A549 (cell line): ENCODE data around the gene WNT7B. TPM values are rescaled to one million over a fixed set of nuclear protein-coding genes. Genes with fewer than 3 reads are reported as not detected.

Experiments
- ATAC-seq, 2 experiments: fragments of 200-7000 bp in 1 of 2; fragments of >200 bp in 1 of 2; cut with Nextera tagmentation in 1 of 2; cut with Tn5 transposase in 1 of 2; 3 replicates each; pipeline versions ENCODE4 v1.8.0 to v1.9.1; 2018 to 2020; ENCODE audit warnings: mild to moderate bottlenecking in 1 of 2, moderate library complexity in 1 of 2
- CTCF ChIA-PET: fragments of 300-600 bp; sonication (Branson Sonifier 250); formaldehyde crosslinking; extraction: SDS; loops from one replicate; lab custom pipeline; 2021; ENCODE audit warnings: antibody characterized with exemption, inconsistent platforms; lab: Yijun Ruan, JAX
- POLR2A ChIA-PET: fragments of 350-600 bp; formaldehyde crosslinking; extraction: SDS; loops from one replicate; lab custom pipeline; 2021; ENCODE audit warnings: antibody characterized with exemption, inconsistent platforms; lab: Yijun Ruan, JAX
- DNase-seq, 2 experiments: peaks; one replicate each; pipeline versions ENCODE4 v3.0.0 to v3.0.0-alpha.2; 2011 to 2016; ENCODE audit warnings: low read depth in 1 of 2, low spot score in 1 of 2
- FAIRE-seq: peaks from 2 replicates; lab custom pipeline; 2011; peaks lifted over from hg19 to GRCh38; lab: Jason Lieb, UNC
- H3K27ac ChIP-seq, 2 experiments: fragments of >200 bp; sonication (Bioruptor Twin); formaldehyde crosslinking; 3 replicates each; pipeline ENCODE4 v1.5.1; 2016 to 2017
- H3K4me1 ChIP-seq: fragments of >200 bp; sonication (Bioruptor Twin); formaldehyde crosslinking; 3 replicates; pipeline ENCODE4 v1.6.1; 2016
- H3K4me2 ChIP-seq: fragments of >200 bp; sonication (Bioruptor Twin); formaldehyde crosslinking; 3 replicates; pipeline ENCODE4 v1.6.1; 2016
- H3K4me3 ChIP-seq: fragments of >200 bp; sonication (Bioruptor Twin); formaldehyde crosslinking; 3 replicates; pipeline ENCODE4 v1.5.1; 2016
- H3K9me3 ChIP-seq: fragments of >200 bp; sonication (Bioruptor Twin); formaldehyde crosslinking; 3 replicates; pipeline ENCODE4 v1.6.1; 2016
- BHLHE40 ChIP-seq: IDR thresholded peaks from 2 replicates; pipeline ENCODE4 v1.6.1; 2012; ENCODE audit warnings: low read depth, low read length, inconsistent platforms
- CHD2 ChIP-seq: fragments of 150-350 bp; IDR thresholded peaks from 2 replicates; pipeline ENCODE4 v1.6.1; 2014; ENCODE audit warnings: low read length; ENCODE audit not compliant: partially characterized antibody
- CHD4 ChIP-seq: fragments of 200-600 bp; sonication (generic); IDR thresholded peaks from 2 replicates; pipeline ENCODE4 v1.6.1; 2016; ENCODE audit warnings: antibody characterized with exemption, mild to moderate bottlenecking, borderline replicate concordance
- EHF ChIP-seq: fragments of 250-450 bp; sonication (Bioruptor Pico); IDR thresholded peaks from 2 replicates; pipeline ENCODE4 v1.5.0; 2020; ENCODE audit warnings: mild to moderate bottlenecking
- EHMT2 ChIP-seq: fragments of 200-600 bp; sonication (generic); IDR thresholded peaks from 2 replicates; pipeline ENCODE4 v1.6.1; 2016; ENCODE audit warnings: antibody characterized with exemption, low read depth, mild to moderate bottlenecking, moderate library complexity
- EP300 ChIP-seq, 2 experiments: fragments of >200 bp; sonication (Bioruptor Twin); formaldehyde crosslinking; IDR thresholded peaks; 2 replicates in 1 of 2; 3 replicates in 1 of 2; pipeline ENCODE4 v1.6.1; 2016 to 2017
- ESRRA ChIP-seq: fragments of 150-350 bp; IDR thresholded peaks from 2 replicates; pipeline ENCODE4 v1.6.1; 2014; ENCODE audit warnings: mild to moderate bottlenecking, low read length, borderline replicate concordance
- HEYL ChIP-seq: fragments of 250-450 bp; sonication (Bioruptor Pico); IDR thresholded peaks from 2 replicates; pipeline ENCODE4 v1.8.0; 2021; ENCODE audit warnings: mild to moderate bottlenecking, moderate library complexity
- JUNB ChIP-seq: fragments of >200 bp; sonication (Bioruptor Twin); formaldehyde crosslinking; IDR thresholded peaks from 2 replicates; pipeline ENCODE4 v1.6.1; 2016
- MAFK ChIP-seq: fragments of 450-650 bp; IDR thresholded peaks from 2 replicates; pipeline ENCODE4 v1.6.1; 2014; ENCODE audit not compliant: partially characterized antibody
- MAZ ChIP-seq: fragments of 150-350 bp; IDR thresholded peaks from 2 replicates; pipeline ENCODE4 v1.6.1; 2014; ENCODE audit warnings: antibody characterized with exemption, low read depth, low read length, borderline replicate concordance
- MYC ChIP-seq: IDR thresholded peaks from 2 replicates; pipeline ENCODE4 v1.6.1; 2012; ENCODE audit warnings: mild to moderate bottlenecking, inconsistent platforms, low read length, improper control_type of control experiment, borderline replicate concordance
- NR3C1 ChIP-seq: fragments of >200 bp; sonication (Bioruptor Twin); formaldehyde crosslinking; IDR thresholded peaks from 3 replicates; pipeline ENCODE4 v1.6.1; 2017
- PHF8 ChIP-seq: fragments of 200-600 bp; sonication (generic); IDR thresholded peaks from 2 replicates; pipeline ENCODE4 v1.6.1; 2016; ENCODE audit warnings: low read depth, mild to moderate bottlenecking, antibody characterized with exemption, moderate library complexity, borderline replicate concordance
- RAD21 ChIP-seq, 2 experiments: fragments of >200 bp in 1 of 2; sonication (Bioruptor Twin) in 1 of 2; formaldehyde crosslinking in 1 of 2; IDR thresholded peaks in 1 of 2; conservative IDR thresholded peaks in 1 of 2; 2 replicates in 1 of 2; 3 replicates in 1 of 2; pipeline ENCODE4 v1.6.1; 2012 to 2018; ENCODE audit warnings: inconsistent platforms in 1 of 2
- RCOR1 ChIP-seq: fragments of 150-350 bp; IDR thresholded peaks from 2 replicates; pipeline ENCODE4 v1.6.1; 2014; ENCODE audit warnings: antibody characterized with exemption, low read length, low read depth
- SMC3 ChIP-seq: fragments of >200 bp; sonication (Bioruptor Twin); formaldehyde crosslinking; IDR thresholded peaks from 3 replicates; pipeline ENCODE4 v1.6.1; 2018; ENCODE audit warnings: inconsistent platforms
- TFCP2L1 ChIP-seq: fragments of 250-450 bp; sonication (Bioruptor Pico); IDR thresholded peaks from 2 replicates; pipeline ENCODE4 v1.5.0; 2021; ENCODE audit warnings: mild to moderate bottlenecking
- ZC3H11A ChIP-seq: fragments of 450-650 bp; IDR thresholded peaks from 2 replicates; pipeline ENCODE4 v1.6.1; 2014; ENCODE audit warnings: antibody characterized with exemption, mild to moderate bottlenecking
- ZFP36 ChIP-seq: fragments of 450-650 bp; IDR thresholded peaks from 2 replicates; pipeline ENCODE4 v1.6.1; 2014; ENCODE audit warnings: borderline replicate concordance; ENCODE audit not compliant: partially characterized antibody
- WGBS: methylation state at CpG from one replicate; pipeline ENCODE4 v1.1.6; 2017; ENCODE audit errors: missing lambda C conversion rate; 5-methylcytosine and 5-hydroxymethylcytosine counted together
- polyA plus RNA-seq, 4 experiments: library from polyadenylated mRNA; depleted of rRNA in 3 of 4; stranded (reverse); fragments of >200 nt; fragmentation: RNase III in 1 of 4; extraction: RNeasy Plus Mini Kit Qiagen cat#74134 plus additional on column Dnase treatment in 1 of 4; gene quantifications; 2 replicates in 3 of 4; 3 replicates in 1 of 4; pipeline ENCODE4 v1.2.3, GENCODE V29; 2011 to 2017
- TF ChIP-seq, protein P1 (sequence below): IDR thresholded peaks from 2 replicates; pipeline ENCODE4 v1.6.1; 2012
- TF ChIP-seq, protein P2 (sequence below): fragments of >200 bp; sonication (Bioruptor Twin); formaldehyde crosslinking; IDR thresholded peaks from 3 replicates; pipeline ENCODE4 v1.5.1; 2016
- TF ChIP-seq, protein P3 (sequence below): fragments of >200 bp; sonication (Bioruptor Twin); formaldehyde crosslinking; IDR thresholded peaks from 3 replicates; pipeline ENCODE4 v1.6.1; 2016
- TF ChIP-seq, protein P4 (sequence below): IDR thresholded peaks from 2 replicates; pipeline ENCODE4 v1.6.1; 2012
- TF ChIP-seq, protein P5 (sequence below): IDR thresholded peaks from 2 replicates; pipeline ENCODE4 v1.6.1; 2012; ENCODE audit warnings: low read depth, borderline replicate concordance

WNT7B gene
- polyA plus RNA-seq, 2 of the 4 experiments (the other 2 are of a cell fraction), result 16.9 to 80.8 TPM

DNA sequence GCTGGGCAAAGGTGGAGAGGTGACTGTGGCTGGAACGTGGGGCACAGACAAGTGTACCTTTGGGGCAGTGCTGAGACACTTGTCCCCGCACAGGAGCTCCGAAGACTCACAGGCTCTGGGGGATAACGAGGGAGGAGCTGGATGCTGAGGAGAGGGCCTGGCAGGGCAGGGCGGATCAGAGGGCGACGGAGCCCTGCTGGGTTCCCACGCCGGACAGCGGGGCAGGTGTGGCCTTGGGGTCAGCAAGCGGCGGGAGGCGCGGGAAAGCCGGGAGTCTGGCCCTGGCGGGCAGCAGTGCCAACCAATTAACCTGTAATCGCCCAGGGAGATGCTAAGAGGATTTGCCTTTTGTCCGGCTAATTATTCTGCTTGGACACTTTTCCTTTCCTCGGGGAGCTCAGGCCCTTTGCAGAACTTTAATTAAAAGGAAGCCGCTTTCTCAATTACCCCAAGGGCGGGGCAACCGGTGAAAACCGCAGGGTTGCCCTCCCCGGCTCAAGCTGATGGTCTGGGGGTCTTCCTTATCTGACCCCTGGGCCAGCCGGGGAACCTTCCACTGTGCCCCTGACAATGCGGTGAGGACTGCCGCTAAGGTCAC, 71.5 kb downstream of the WNT7B start:
- peaks cover 20% of the 10 kb centered on the region for H3K4me1 ChIP-seq
- no peaks in the 10 kb centered on the region for H3K9me3 ChIP-seq
- H3K4me2 ChIP-seq, result no peak overlapping the region
- no peak overlapping the region for H3K4me3 ChIP-seq
- ATAC-seq (no peak), DNase-seq (no peak), FAIRE-seq (no peak)
- POLR2A ChIA-PET, result no interaction called here
- CTCF ChIA-PET, result interaction anchor here (1.0 to 4.5 kb wide), 4 partner anchors 42 to 328 kb away, joined by 3 to 23 read pairs (median 5); no protein-coding TSS in a partner anchor
- 94% methylated on average over 27 of the region's 27 CpGs for WGBS
- TF ChIP-seq NR3C1 (no peak), EHMT2 (no peak), ZFP36 (no peak), MAZ (no peak), MYC (no peak), EP300 (IDR thresholded peaks at IDR 0.05) (no peak), SMC3 (no peak), ESRRA (no peak), ZC3H11A (no peak), TFCP2L1 (no peak), RAD21 (conservative IDR thresholded peaks at IDR 0.05 in 1 of 2, IDR thresholded peaks at IDR 0.05 in 1 of 2) (no peak), PHF8 (no peak), EHF (CRISPR knock-in tag) (no peak), CHD4 (no peak)
- TF ChIP-seq, protein P1, sequence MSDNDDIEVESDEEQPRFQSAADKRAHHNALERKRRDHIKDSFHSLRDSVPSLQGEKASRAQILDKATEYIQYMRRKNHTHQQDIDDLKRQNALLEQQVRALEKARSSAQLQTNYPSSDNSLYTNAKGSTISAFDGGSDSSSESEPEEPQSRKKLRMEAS, result no peak
- TF ChIP-seq, protein P2, sequence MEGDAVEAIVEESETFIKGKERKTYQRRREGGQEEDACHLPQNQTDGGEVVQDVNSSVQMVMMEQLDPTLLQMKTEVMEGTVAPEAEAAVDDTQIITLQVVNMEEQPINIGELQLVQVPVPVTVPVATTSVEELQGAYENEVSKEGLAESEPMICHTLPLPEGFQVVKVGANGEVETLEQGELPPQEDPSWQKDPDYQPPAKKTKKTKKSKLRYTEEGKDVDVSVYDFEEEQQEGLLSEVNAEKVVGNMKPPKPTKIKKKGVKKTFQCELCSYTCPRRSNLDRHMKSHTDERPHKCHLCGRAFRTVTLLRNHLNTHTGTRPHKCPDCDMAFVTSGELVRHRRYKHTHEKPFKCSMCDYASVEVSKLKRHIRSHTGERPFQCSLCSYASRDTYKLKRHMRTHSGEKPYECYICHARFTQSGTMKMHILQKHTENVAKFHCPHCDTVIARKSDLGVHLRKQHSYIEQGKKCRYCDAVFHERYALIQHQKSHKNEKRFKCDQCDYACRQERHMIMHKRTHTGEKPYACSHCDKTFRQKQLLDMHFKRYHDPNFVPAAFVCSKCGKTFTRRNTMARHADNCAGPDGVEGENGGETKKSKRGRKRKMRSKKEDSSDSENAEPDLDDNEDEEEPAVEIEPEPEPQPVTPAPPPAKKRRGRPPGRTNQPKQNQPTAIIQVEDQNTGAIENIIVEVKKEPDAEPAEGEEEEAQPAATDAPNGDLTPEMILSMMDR, result no peak
- TF ChIP-seq, protein P3, sequence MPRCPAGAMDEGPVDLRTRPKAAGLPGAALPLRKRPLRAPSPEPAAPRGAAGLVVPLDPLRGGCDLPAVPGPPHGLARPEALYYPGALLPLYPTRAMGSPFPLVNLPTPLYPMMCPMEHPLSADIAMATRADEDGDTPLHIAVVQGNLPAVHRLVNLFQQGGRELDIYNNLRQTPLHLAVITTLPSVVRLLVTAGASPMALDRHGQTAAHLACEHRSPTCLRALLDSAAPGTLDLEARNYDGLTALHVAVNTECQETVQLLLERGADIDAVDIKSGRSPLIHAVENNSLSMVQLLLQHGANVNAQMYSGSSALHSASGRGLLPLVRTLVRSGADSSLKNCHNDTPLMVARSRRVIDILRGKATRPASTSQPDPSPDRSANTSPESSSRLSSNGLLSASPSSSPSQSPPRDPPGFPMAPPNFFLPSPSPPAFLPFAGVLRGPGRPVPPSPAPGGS, result no peak
- TF ChIP-seq, protein P4, sequence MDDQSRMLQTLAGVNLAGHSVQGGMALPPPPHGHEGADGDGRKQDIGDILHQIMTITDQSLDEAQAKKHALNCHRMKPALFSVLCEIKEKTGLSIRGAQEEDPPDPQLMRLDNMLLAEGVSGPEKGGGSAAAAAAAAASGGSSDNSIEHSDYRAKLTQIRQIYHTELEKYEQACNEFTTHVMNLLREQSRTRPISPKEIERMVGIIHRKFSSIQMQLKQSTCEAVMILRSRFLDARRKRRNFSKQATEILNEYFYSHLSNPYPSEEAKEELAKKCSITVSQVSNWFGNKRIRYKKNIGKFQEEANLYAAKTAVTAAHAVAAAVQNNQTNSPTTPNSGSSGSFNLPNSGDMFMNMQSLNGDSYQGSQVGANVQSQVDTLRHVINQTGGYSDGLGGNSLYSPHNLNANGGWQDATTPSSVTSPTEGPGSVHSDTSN, result no peak
- H3K27ac ChIP-seq, result peak overlapping the region in 1 of 2 experiments; percentile 63; a peak in 3 of 6 replicates

DNA sequence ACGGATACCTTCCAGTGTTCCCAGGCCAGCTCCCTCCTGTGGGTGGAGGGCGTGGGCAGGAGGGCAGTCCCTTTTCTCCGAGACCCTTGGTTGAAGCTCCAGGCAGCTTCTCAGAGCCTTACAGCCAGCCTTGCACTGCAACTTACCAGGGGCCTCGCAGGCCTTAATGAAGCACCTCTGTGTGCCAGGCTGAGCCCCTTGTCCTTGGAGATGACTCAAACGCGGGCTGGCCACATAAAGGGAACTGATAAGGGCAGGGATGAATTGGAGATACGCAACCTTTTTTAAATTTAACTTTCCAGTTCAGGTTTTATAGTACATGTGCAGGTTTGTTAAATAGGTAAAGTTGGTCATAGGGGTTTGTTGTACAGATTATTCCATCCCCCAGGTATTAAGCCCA, 72.7 kb downstream of the WNT7B start:
- 91% methylated on average over 7 of the region's 7 CpGs for WGBS
- DNase-seq, result no peak
- H3K4me1 ChIP-seq, result peaks cover 18% of the 10 kb centered on the region
- TF ChIP-seq PHF8, result no peak
- TF ChIP-seq TFCP2L1, result no peak
- TF ChIP-seq NR3C1, result no peak
- TF ChIP-seq, protein P5, sequence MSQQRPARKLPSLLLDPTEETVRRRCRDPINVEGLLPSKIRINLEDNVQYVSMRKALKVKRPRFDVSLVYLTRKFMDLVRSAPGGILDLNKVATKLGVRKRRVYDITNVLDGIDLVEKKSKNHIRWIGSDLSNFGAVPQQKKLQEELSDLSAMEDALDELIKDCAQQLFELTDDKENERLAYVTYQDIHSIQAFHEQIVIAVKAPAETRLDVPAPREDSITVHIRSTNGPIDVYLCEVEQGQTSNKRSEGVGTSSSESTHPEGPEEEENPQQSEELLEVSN, result no peak
- TF ChIP-seq MAFK, result no peak
- no peak for TF ChIP-seq CHD2
- TF ChIP-seq BHLHE40, result no peak
- no peak for TF ChIP-seq HEYL (CRISPR knock-in tag)
- TF ChIP-seq RCOR1, result no peak
- no peak for TF ChIP-seq JUNB
- ChIA-PET POLR2A (no interaction called here), CTCF (interaction anchor here (1.2 to 4.5 kb wide), 2 partner anchors 41 to 58 kb away, joined by 3 to 23 read pairs; no protein-coding TSS in a partner anchor)
- H3K27ac ChIP-seq, result peak overlapping the region; percentile 79 to 90
- no peak for FAIRE-seq
- H3K4me2 ChIP-seq, result peak overlapping the region; percentile 90; the same call in 2 of the 3 replicates
- H3K9me3 ChIP-seq, result no peaks in the 10 kb centered on the region
- ATAC-seq, result no peak
- no peak overlapping the region for H3K4me3 ChIP-seq
